HG03565 (cell line): ENCODE data around the gene PIPOX.

Experiments used
- ATAC-seq: cut with Tn5 transposase; IDR thresholded peaks from one replicate; pipeline ENCODE4 v1.9.1; 2021; ENCODE audit warnings: mild to moderate bottlenecking, moderate library complexity; ENCODE audit not compliant: unreplicated experiment

The PIPOX gene

DNA sequence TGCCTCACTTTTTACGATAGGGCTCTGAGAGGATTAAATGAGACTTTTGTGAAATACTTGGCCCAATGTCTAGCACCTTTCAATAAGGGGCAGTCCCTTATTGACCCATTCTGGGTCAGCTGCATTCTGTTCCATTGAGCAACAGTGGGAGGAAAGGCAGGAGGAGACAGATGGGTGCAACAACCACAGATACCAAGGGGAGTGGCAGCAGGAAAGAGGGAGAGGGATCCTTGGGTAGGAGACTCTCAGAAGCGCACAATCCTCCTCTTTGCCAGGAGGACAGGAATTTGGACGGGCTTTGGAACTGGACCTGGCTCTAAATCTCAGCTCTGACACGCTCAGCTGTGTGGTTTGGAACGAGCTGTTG is 3.5 kb downstream of the PIPOX start:
- ATAC-seq: no peak

- ATAC-seq: no peak
Observed at GRCh38 chr17:29048440-29049368, 5.8 kb downstream of the PIPOX start.

DNA sequence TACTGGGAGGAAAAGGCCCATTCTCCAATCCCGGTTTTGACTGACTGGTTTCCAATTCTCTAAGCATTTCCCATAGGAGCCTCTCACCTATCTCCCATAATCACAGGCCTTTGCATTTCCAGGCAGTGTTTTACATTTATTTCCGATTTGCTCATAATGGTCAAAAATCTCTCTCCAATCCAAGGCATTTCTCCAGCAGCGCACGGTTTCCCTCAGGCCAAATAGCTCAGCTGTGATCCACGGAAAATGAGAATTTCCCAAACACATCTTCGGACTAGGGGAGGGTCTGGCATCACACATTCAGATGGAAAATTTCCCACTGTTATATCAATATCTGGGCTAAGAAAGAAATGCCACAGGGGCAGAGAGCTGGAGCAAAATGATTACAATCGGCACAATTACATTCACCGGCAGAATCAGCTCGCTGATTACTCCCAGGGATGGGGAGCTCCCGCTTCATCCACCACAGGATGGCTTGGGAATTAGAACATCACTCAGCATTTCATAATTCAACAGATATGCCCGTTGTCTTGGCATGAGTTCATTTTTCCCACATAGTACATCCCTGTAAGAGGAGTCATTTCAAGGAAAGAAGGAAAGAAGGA is 6.7 kb downstream of the PIPOX start:
- ATAC-seq: no peak

GRCh38 chr17:29050176-29050575 is 7.2 kb downstream of the PIPOX start:
- no peak for ATAC-seq

- no peak for ATAC-seq
Observed at GRCh38 chr17:29051194-29051593, 8.3 kb downstream of the PIPOX start.

DNA sequence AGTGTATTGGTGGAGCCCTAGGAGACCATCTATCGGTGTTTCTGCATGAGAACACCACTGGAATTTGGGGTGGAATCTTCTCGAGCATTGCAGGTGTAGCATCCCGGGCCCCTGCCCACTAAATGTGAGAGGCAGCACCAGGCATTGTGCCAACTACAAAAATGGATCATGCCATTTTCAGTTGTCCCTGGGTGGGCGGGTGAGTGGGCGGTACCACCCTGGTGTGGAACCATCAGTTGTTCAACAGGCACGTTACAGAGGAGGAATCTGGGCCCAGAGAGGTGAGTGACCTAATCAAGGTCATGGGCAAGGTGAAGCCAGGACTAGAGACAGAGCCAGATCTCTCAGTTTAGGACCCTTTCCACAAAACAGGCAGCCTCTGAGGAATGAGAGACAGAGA is 8.8 kb downstream of the PIPOX start:
- no peak for ATAC-seq

DNA sequence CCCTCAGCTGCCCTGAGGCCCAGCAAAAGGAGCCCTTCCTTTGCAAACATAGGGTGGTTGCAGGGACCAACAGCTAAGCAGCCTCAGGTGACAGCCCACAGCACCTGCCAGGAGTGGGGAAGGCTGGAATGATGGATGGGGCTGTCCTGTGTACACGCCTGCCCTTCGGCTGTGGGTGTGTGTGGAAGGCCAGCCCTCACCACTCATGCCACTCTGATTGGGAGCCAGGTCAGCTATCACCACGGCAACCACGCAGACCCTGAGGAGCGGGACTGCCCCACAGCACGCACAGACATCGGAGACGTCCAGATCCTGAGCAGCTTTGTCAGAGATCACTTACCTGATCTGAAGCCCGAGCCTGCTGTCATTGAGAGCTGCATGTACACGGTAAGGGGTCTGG is 11.9 kb downstream of the PIPOX start:
- no peak for ATAC-seq

- no peak for ATAC-seq
Observed at GRCh38 chr17:29057361-29057760, 14.4 kb downstream of the PIPOX start.

DNA sequence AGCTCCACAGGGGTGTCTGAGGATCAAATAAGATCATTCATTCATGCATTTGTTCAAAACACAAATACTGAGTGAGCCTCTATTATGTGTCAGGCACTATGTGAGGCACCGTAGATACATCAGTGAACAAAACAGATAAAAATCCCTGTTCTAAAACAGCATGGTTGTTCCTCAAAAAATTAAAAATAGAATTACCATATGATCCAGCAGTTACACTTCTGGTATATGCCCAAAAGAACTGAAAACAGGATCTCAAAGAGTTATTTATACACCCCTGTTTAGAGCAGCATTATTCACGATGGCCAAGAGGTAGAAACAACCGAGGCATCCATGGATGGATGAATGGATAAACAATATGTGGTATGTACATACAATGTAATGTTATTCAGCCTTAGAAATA is 15.4 kb downstream of the PIPOX start:
- no peak for ATAC-seq

DNA sequence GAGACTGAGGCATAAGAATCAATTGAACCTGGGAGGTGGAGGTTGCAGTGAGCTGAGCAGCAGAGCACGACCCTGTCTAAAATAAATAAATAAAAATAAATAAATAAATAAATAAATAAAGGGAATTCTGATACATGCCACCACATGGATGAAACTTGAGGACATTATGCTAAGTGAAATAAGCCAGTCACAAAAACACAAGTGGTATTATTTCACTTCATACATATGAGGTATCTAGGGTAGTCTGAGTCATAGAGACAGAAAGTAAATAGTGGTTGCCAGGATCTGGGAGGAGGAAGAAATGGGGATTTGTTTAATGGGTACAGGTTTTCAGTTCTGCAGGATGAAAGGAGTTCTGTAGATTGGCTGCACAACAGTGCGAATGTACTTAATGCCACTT is 16.3 kb downstream of the PIPOX start:
- no peak for ATAC-seq

GRCh38 chr17:29060475-29060874 is 17.5 kb downstream of the PIPOX start:
- no peak for ATAC-seq

DNA sequence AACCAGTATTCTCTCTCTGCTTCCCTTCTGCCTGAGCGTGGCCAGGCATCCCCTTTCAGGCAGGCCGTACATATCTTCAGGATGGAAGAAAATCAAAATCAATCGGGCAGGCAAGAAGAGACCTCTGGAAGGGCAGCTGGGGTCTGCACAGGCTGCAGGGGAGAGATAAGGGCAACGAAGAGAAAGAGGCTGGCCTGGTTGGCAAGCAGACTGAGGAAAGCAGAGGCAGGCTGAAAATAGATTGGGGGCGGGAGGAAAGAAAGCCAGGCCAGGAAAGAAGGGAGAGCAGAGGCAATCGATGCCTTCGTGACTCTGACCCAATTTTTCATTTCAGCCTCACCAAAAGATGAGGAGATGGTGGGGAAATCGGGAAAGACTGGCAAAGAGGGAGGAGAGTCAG is 18.1 kb downstream of the PIPOX start:
- ATAC-seq: no peak

GRCh38 chr17:29062215-29062614 is 19.3 kb downstream of the PIPOX start:
- ATAC-seq: no peak

GRCh38 chr17:29063992-29064391 is 21.1 kb downstream of the PIPOX start:
- ATAC-seq: no peak

DNA sequence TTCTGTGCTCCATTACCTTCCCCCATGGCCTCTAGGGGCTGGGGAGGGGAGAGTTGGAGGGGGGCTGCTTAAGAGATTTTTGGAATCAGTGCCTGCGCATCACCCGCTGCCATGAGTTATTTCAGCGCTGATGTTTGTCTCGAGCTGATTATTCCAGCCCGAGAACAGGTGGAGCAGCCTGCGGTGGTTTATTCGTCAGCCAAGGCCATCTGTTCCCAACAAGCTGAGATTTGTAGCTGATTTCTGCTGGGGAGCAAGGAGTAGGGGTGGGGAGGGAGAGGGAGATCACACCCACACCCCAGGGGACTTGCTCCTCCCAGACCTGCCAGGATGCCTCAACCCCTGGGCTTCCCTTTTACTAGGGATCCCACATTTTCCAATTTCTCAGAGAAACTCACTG is 23.1 kb downstream of the PIPOX start:
- no peak for ATAC-seq

DNA sequence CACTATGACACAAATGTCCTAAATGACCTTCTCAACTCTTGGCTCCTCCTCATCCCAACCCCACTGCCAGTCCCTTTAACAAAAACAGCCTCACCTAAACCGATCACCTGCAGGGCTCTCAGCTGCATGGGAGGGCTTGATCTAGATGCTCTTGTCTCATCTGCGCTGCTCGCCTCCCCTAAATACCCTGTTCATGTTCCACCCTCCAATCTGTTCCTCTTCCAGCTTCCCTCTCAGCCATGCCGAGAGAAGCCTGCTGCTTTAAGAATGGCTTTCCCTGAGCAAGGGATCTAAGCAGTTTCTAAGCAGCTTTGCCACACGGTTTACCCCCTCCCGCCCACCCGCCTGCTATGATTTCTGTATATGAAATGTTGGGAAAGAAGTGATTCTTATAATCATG is 23.7 kb downstream of the PIPOX start:
- ATAC-seq: no peak

- no peak for ATAC-seq
Observed at GRCh38 chr17:29068818-29069217, 25.9 kb downstream of the PIPOX start.

GRCh38 chr17:29069526-29070041 is 26.6 kb downstream of the PIPOX start:
- no peak for ATAC-seq

DNA sequence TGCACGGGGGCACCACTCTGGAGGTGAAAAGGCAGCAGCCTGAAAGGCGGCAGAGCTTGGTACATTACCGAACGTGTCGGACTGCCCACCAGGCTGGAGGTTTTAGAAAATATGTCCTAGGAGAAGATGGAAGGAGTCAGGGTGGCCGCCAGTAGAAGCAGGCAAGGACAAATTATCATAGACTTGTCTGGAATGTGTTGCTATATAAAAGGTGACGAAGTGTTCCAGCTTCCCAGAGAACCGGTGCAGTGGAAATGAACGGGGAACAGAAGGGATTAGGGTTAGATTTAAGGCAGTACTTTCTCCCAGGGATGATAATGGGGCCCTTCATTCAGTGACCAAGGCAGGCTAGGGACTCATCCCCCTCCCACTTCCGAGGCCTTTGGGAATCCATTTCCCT is 27.4 kb downstream of the PIPOX start:
- no peak for ATAC-seq

- ATAC-seq: no peak
Observed at GRCh38 chr17:29070781-29071180, 27.8 kb downstream of the PIPOX start.

GRCh38 chr17:29071303-29071702 is 28.4 kb downstream of the PIPOX start:
- ATAC-seq: no peak

DNA sequence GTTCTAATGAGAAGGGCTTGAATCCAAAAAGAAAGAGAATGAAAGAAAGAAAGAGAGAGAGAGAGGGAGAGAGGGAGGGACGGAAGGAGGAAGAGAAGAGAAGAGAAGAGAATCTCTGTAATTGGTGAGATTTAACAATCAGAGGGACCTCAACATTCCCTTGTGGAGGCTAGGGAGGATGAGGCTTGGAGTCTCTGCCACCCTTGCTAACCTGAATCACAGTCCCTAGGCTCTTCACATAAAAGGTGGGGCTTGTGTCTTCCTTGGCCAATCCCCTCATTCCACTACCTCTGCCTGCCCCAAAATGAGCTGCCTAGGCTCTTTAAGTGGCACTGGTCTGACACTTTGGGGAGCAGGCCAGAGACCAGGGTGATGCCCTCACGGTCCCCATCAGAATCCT is 30.1 kb downstream of the PIPOX start:
- ATAC-seq: no peak
